Panc1 (cell line): ENCODE data around the gene NPAS3. TPM values are rescaled to one million over a fixed set of nuclear protein-coding genes. Genes with fewer than 3 reads are reported as not detected.

Source experiments
- ATAC-seq: fragments of 200-7000 bp; cut with Tn5 transposase; 2 replicates; pipeline ENCODE4 v1.9.1; 2020; ENCODE audit warnings: mild to moderate bottlenecking, moderate library complexity
- BruUV-seq: library from RNA; stranded (reverse); fragments of 400-500 nt; replicated peaks from 2 replicates; lab custom pipeline; 2021; lab: Mats Ljungman, UMichigan
- CTCF ChIA-PET: fragments of 300-600 bp; sonication (Branson Sonifier 250); formaldehyde crosslinking; loops from one replicate; lab custom pipeline; 2022; ENCODE audit warnings: antibody characterized with exemption; lab: Charles Lee
- POLR2A ChIA-PET: fragments of 300-600 bp; sonication (Branson Sonifier 250); formaldehyde crosslinking; loops from one replicate; lab custom pipeline; 2022; ENCODE audit warnings: antibody characterized with exemption; lab: Charles Lee
- DNase-seq: peaks from one replicate; pipeline ENCODE4 v3.0.0-alpha.2; 2010; ENCODE audit warnings: low read depth, low spot score
- H3K27ac ChIP-seq: 2 replicates; pipeline ENCODE4 v1.5.1; 2011; ENCODE audit warnings: mild to moderate bottlenecking, low read length, inconsistent platforms
- H3K27me3 ChIP-seq: fragments of 200-500 bp; sonication (Bioruptor generic); 2 replicates; pipeline ENCODE4 v1.6.0; 2014; ENCODE audit warnings: low read length, inconsistent platforms; ENCODE audit not compliant: control insufficient read depth, insufficient read depth
- H3K36me3 ChIP-seq: fragments of 200-500 bp; sonication (Bioruptor generic); 2 replicates; pipeline ENCODE4 v1.5.1; 2014; ENCODE audit warnings: inconsistent platforms, mild to moderate bottlenecking, low read length, moderate library complexity; ENCODE audit not compliant: control insufficient read depth, insufficient read depth
- H3K4me1 ChIP-seq: 2 replicates; pipeline ENCODE4 v1.5.1; 2011; ENCODE audit warnings: inconsistent platforms, mild to moderate bottlenecking, low read length, moderate library complexity; ENCODE audit not compliant: control insufficient read depth, insufficient read depth
- H3K4me3 ChIP-seq, 2 experiments: 2 replicates each; pipeline ENCODE4 v1.5.1; 2011 to 2012; ENCODE audit warnings: low read depth in 2 of 2, low read length in 2 of 2, mild to moderate bottlenecking in 2 of 2, inconsistent platforms in 1 of 2, moderate library complexity in 1 of 2
- H3K9me3 ChIP-seq: fragments of 200-500 bp; sonication (Bioruptor generic); 2 replicates; pipeline ENCODE4 v1.5.1; 2014; ENCODE audit warnings: low read depth, mild to moderate bottlenecking, inconsistent platforms, low read length, moderate library complexity; ENCODE audit not compliant: control insufficient read depth, insufficient read depth
- CTCF ChIP-seq: fragments of 450-650 bp; IDR thresholded peaks from 2 replicates; pipeline ENCODE4 v1.5.1; 2017; ENCODE audit warnings: mild to moderate bottlenecking
- POLR2AphosphoS5 ChIP-seq: IDR thresholded peaks from 2 replicates; pipeline ENCODE4 v1.6.1; 2012; ENCODE audit warnings: mild to moderate bottlenecking, low read depth, low read length, moderate library complexity
- REST ChIP-seq, 2 experiments: IDR thresholded peaks; 2 replicates each; pipeline ENCODE4 v1.6.1; 2011 to 2012; ENCODE audit warnings: low read depth in 2 of 2, control low read depth in 1 of 2, low read length in 1 of 2, mild to moderate bottlenecking in 1 of 2, moderate library complexity in 1 of 2; ENCODE audit not compliant: insufficient read depth in 1 of 2
- SIN3A ChIP-seq: IDR thresholded peaks from 2 replicates; pipeline ENCODE4 v1.6.1; 2012; ENCODE audit warnings: low read depth, mild to moderate bottlenecking, low read length, moderate library complexity, borderline replicate concordance; ENCODE audit not compliant: insufficient read depth
- TCF7L2 ChIP-seq: IDR thresholded peaks from 2 replicates; pipeline ENCODE4 v1.6.1; 2011; ENCODE audit warnings: mild to moderate bottlenecking, low read depth, low read length, inconsistent platforms
- in situ Hi-C: cut with HindIII; loops from 2 replicates; pipeline ENCODE4 v1.10.0; 2016; ENCODE audit warnings: low sequenced_read_pairs, low pct_unique_long_range_greater_than_20kb
- intact Hi-C: fragments of 100-400 bp; cut with micrococcal nuclease; formaldehyde crosslinking; loops from one replicate; pipeline ENCODE4 v1.10.0; 2022; ENCODE audit not compliant: unreplicated experiment
- total RNA-seq: library from RNA; stranded (reverse); gene quantifications from one replicate; pipeline ENCODE4 v1.2.1, GENCODE V29; 2021; ENCODE audit not compliant: unreplicated experiment

The NPAS3 gene
- total RNA-seq, 1 experiment from 2014 or later: 0.23 TPM

GRCh38 chr14:33567023-33567728 is 628.5 kb downstream of the NPAS3 start:
- in situ Hi-C loops (no loop called here), intact Hi-C loops (no loop called here)
- Histone ChIP-seq H3K4me3 (no peak overlapping the region), H3K27ac (no peak overlapping the region), H3K4me1 (no peaks in the 10 kb centered on the region), H3K27me3 (no peaks in the 10 kb centered on the region), H3K36me3 (no peaks in the 10 kb centered on the region), H3K9me3 (no peaks in the 10 kb centered on the region)
- ATAC-seq (no peak), DNase-seq (no peak)
- POLR2A ChIA-PET: no interaction called here
- CTCF ChIA-PET: no interaction called here
- TF ChIP-seq SIN3A (no peak), CTCF (no peak), POLR2AphosphoS5 (no peak), TCF7L2 (no peak), REST (IDR thresholded peaks at IDR 0.05; ENCODE audit: insufficient read depth in 1 of 2, low read depth in 2 of 2, low read length in 1 of 2) (no peak)
- no TSS peak for BruUV-seq

GRCh38 chr14:33567731-33568130 is 629.1 kb downstream of the NPAS3 start:
- DNase-seq (no peak), ATAC-seq (no peak)
- no peaks in the 10 kb centered on the region for H3K9me3 ChIP-seq
- H3K27me3 ChIP-seq: no peaks in the 10 kb centered on the region
- TF ChIP-seq POLR2AphosphoS5 (no peak), REST (IDR thresholded peaks at IDR 0.05; ENCODE audit: insufficient read depth in 1 of 2, low read depth in 2 of 2, low read length in 1 of 2) (no peak), TCF7L2 (no peak), SIN3A (no peak), CTCF (no peak)
- H3K4me3 ChIP-seq: no peak overlapping the region
- in situ Hi-C loops: no loop called here
- POLR2A ChIA-PET: no interaction called here
- no TSS peak for BruUV-seq
- intact Hi-C loops: no loop called here
- no peaks in the 10 kb centered on the region for H3K4me1 ChIP-seq
- H3K27ac ChIP-seq: no peak overlapping the region
- CTCF ChIA-PET: no interaction called here
- no peaks in the 10 kb centered on the region for H3K36me3 ChIP-seq
